NCI-H2196 (cell line): ENCODE results near the gene WDFY3.
A peak's percentile ranks its signal among the peaks of the same experiment; 100 is the strongest.
"Not testable (repeated sequence)": the region's sequence is repeated elsewhere in the genome, so short reads cannot be mapped to it uniquely, and the experiment has no call there.

Source experiments
- DNase-seq: peaks from one replicate; lab custom pipeline; 2025; ENCODE audit not compliant: unreplicated experiment; lab: John Stamatoyannopoulos, UW

Gene WDFY3

GRCh38 chr4:84866295-84866694, 100.2 kb downstream of the WDFY3 start:
- DNase-seq, result no peak

- no peak for DNase-seq
Observed at GRCh38 chr4:84865600-84865999, 100.9 kb downstream of the WDFY3 start.

GRCh38 chr4:84862064-84862463, 104.4 kb downstream of the WDFY3 start:
- DNase-seq, result no peak

- DNase-seq, result no peak
Observed at GRCh38 chr4:84857296-84857695, 109.2 kb downstream of the WDFY3 start.

- no peak for DNase-seq
Observed at GRCh38 chr4:84856468-84857049, 109.9 kb downstream of the WDFY3 start.

GRCh38 chr4:84855774-84856173, 110.7 kb downstream of the WDFY3 start:
- DNase-seq, result peak; percentile 2

GRCh38 chr4:84852081-84852480, 114.4 kb downstream of the WDFY3 start:
- no peak for DNase-seq

- no peak for DNase-seq
Observed at GRCh38 chr4:84849051-84849640, 117.3 kb downstream of the WDFY3 start.

GRCh38 chr4:84848432-84848831, 118.1 kb downstream of the WDFY3 start:
- no peak for DNase-seq

- no peak for DNase-seq
Observed at GRCh38 chr4:84847978-84848377, 118.5 kb downstream of the WDFY3 start.

GRCh38 chr4:84846985-84847384, 119.5 kb downstream of the WDFY3 start:
- no peak for DNase-seq

GRCh38 chr4:84841435-84841834, 125.1 kb downstream of the WDFY3 start:
- DNase-seq, result no peak

GRCh38 chr4:84837751-84838150, 128.7 kb downstream of the WDFY3 start:
- DNase-seq, result no peak

GRCh38 chr4:84829633-84830032, 136.9 kb downstream of the WDFY3 start:
- DNase-seq, result not testable (repeated sequence)

- no peak for DNase-seq
Observed at GRCh38 chr4:84826681-84827080, 139.8 kb downstream of the WDFY3 start.

- DNase-seq, result no peak
Observed at GRCh38 chr4:84825701-84826341, 140.7 kb downstream of the WDFY3 start.

GRCh38 chr4:84821064-84821463, 145.4 kb downstream of the WDFY3 start:
- no peak for DNase-seq

GRCh38 chr4:84814094-84814750, 152.3 kb downstream of the WDFY3 start:
- peak; percentile 3 for DNase-seq

- DNase-seq, result no peak
Observed at GRCh38 chr4:84809946-84810345, 156.5 kb downstream of the WDFY3 start.

GRCh38 chr4:84808332-84808731, 158.2 kb downstream of the WDFY3 start:
- no peak for DNase-seq

GRCh38 chr4:84806541-84806940, 159.9 kb downstream of the WDFY3 start:
- not testable (repeated sequence) for DNase-seq

GRCh38 chr4:84804136-84804535, 162.4 kb downstream of the WDFY3 start:
- no peak for DNase-seq
